Activated T-cell treated with anti-CD3 and anti-CD28 coated beads, Interleukin-2, amount 50 U/mL, for 4 hours (primary cell): Measurements from ENCODE around the gene FANCM. TPM values are rescaled to one million over a fixed set of nuclear protein-coding genes. Genes with fewer than 3 reads are reported as not detected.

Experiments
- ATAC-seq, 2 donors: fragments of 200-7000 bp; cut with Tn5 transposase; one replicate each; pipeline ENCODE4 v1.10.0; 2021
- DNase-seq: peaks from one replicate; pipeline ENCODE4 v3.0.0-alpha.2; 2020
- H3K27me3 Mint-ChIP-seq: one replicate; pipeline ENCODE4 v1.8.0; 2021; ENCODE audit warnings: low read depth, mixed read lengths
- H3K36me3 Mint-ChIP-seq: one replicate; pipeline ENCODE4 v1.8.0; 2022; ENCODE audit warnings: mixed read lengths; ENCODE audit not compliant: insufficient read depth
- H3K4me1 Mint-ChIP-seq: one replicate; pipeline ENCODE4 v1.8.0; 2021; ENCODE audit warnings: low read depth, mixed read lengths
- H3K4me3 Mint-ChIP-seq: one replicate; pipeline ENCODE4 v1.8.0; 2021; ENCODE audit warnings: mild to moderate bottlenecking, moderate library complexity, mixed read lengths
- H3K9me3 Mint-ChIP-seq: one replicate; pipeline ENCODE4 v1.8.0; 2021; ENCODE audit warnings: mixed read lengths
- total RNA-seq, 3 donors: library from RNA; stranded (reverse); gene quantifications; one replicate each; pipeline ENCODE4 v1.2.1, GENCODE V29; 2021

Gene FANCM
- total RNA-seq, 3 donors from 2014 or later: 11.2 to 12.9 (median 12.2) TPM

DNA sequence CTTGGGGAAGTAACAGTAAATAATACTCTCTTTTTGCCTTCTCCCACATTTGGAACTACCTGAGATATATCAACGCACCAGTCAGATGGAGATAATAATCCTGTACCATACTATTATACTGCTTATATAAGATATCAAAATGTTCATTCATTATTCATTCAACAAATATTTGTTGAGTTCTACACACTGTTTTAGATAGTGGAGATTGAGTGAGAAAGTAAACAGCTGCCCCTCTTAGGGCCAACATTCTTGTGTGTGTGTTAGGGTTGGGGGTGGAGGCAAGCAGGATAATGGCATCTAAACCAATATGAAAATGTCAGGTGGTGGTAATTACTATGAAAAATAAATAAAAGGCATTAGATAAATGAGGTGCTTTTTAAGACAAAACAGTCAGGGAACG, 103.3 kb downstream of the FANCM start:
- Mint-ChIP-seq H3K4me3 (no peak overlapping the region), H3K9me3 (no peaks in the 10 kb centered on the region), H3K36me3 (peaks cover 17% of the 10 kb centered on the region), H3K27me3 (no peaks in the 10 kb centered on the region), H3K4me1 (no peaks in the 10 kb centered on the region)
- no peak for ATAC-seq
- no peak for DNase-seq

DNA sequence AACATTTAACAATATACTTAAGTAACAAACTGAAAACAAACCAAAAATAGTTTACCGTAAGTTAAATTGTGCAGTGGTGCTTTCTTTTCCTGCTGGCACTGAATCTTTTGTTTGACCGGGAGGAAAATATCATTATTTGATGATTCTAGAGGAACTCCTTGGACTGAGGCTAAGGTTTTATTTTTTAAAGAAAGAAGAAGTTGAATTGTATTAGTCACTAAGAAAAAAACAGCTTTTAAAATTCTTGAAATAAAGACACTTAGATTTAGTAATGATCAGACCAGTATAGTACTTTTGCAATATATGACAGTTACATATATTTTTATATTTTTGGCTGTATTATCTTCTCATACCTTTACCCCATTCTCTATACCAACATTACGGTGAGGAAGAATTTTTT, 107.0 kb downstream of the FANCM start:
- DNase-seq: no peak
- H3K9me3 Mint-ChIP-seq: no peaks in the 10 kb centered on the region
- H3K36me3 Mint-ChIP-seq: peaks cover 11% of the 10 kb centered on the region
- no peak for ATAC-seq
- no peaks in the 10 kb centered on the region for H3K4me1 Mint-ChIP-seq
- no peaks in the 10 kb centered on the region for H3K27me3 Mint-ChIP-seq
- no peak overlapping the region for H3K4me3 Mint-ChIP-seq

DNA sequence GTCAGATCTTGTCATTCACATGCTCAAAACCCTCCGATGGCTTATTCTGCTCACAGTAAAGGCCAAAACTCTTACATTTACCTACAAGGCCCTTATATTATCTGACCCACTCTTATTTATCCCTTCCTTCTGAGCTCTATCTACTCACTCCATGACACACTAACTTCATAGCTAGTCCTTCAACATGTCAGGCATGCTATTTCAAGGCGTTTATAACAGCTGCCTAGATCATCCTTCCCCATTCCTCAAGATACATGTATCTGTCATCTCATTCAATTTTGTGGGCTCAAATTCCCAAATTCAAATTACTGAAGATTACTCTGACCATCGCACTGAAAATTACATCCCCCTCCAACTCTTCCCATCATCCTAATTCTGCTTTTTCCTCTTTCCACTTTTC, 110.4 kb downstream of the FANCM start:
- H3K9me3 Mint-ChIP-seq: no peaks in the 10 kb centered on the region
- H3K27me3 Mint-ChIP-seq: no peaks in the 10 kb centered on the region
- no peak for ATAC-seq
- H3K4me3 Mint-ChIP-seq: no peak overlapping the region
- peaks cover 9% of the 10 kb centered on the region for H3K4me1 Mint-ChIP-seq
- no peak for DNase-seq
- H3K36me3 Mint-ChIP-seq: peaks cover 11% of the 10 kb centered on the region

DNA sequence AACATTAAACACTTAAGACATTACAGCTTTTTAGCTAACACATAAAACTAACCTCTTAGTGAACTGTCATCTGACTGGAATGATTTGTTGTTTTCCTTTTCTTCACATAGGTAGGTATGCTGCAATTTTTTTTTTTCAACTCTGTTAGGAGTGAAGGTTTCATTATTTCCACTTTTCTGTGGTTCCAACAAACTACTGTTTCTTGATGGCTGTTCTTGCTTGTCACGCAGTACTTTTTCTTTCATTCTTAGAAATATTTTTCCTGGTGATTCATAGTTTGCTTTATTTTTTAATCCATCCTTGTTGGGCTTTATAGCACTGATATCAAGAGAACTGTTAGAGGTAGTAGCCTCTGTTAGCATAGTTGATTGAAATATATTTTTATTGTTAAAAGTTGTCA, 111.0 kb downstream of the FANCM start:
- ATAC-seq (peak; percentile 78), DNase-seq (no peak)
- peaks cover 14% of the 10 kb centered on the region for H3K4me1 Mint-ChIP-seq
- no peaks in the 10 kb centered on the region for H3K9me3 Mint-ChIP-seq
- no peak overlapping the region for H3K4me3 Mint-ChIP-seq
- H3K27me3 Mint-ChIP-seq: no peaks in the 10 kb centered on the region
- H3K36me3 Mint-ChIP-seq: peaks cover 8% of the 10 kb centered on the region

DNA sequence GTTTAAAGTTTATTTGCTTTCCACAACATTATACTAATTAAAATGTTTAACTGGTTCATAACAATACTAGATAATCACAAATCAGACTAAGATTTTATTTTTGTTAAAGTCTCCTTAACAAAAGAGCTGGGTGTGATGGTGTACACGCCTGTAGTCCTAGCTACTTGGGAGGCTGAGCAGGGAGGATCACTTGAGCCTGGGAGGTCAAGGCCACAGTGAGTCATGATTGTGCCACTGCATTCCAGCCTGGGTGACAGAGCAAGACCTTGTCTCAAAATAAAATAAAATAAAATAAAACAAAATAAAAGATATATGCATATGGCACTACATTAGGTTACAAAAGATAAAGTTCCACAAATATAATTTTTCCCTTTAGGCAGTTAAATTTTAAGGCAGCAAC, 111.7 kb downstream of the FANCM start:
- Mint-ChIP-seq H3K9me3 (no peaks in the 10 kb centered on the region), H3K4me3 (no peak overlapping the region), H3K36me3 (peaks cover 1% of the 10 kb centered on the region), H3K4me1 (peaks cover 18% of the 10 kb centered on the region), H3K27me3 (no peaks in the 10 kb centered on the region)
- no peak for ATAC-seq
- DNase-seq: no peak

DNA sequence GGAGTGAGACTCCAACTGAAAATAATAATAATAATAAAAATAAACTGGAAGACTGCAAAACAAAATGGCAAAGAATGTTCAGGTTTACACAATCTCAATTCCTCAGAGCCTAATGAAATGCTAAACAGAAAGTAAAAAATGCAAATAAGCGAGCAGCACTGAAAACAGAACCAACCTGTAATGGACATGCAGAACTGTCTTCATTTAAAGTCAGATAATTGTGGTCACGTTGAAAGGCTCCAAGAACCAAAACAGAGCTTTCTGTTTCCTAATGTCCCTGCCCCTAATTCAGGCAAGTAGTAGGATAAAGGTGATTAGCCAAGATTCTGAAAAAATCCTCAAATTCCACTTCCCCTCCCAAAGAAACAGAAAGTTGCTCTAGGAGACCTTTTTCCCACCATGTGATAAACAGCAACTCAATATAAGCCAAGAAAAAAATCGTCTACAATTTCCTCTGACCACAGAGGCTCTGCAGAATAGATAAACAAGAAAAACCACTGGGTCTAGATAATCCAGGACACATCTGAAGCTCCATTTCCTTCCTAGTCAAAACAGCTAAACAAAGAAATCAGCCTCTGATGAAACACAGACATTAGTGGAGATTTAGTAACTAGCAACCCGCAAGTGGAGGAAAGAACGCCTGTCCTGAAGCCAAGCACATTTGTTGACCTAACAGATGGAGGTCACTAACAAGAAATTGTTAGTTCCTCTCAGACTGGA, 114.3 kb downstream of the FANCM start:
- H3K4me3 Mint-ChIP-seq: peak overlapping the region; percentile 47
- no peaks in the 10 kb centered on the region for H3K36me3 Mint-ChIP-seq
- ATAC-seq: no peak
- no peaks in the 10 kb centered on the region for H3K27me3 Mint-ChIP-seq
- no peaks in the 10 kb centered on the region for H3K9me3 Mint-ChIP-seq
- H3K4me1 Mint-ChIP-seq: peaks cover 23% of the 10 kb centered on the region
- DNase-seq: no peak

Other genes starting within 250 kb of the FANCM start
- gene KLHL28, start 174.0 kb upstream of the FANCM start, total RNA-seq: 10 to 100 TPM; 11.5 to 14.4 (median 11.8) TPM
- gene TOGARAM1, start 173.7 kb upstream of the FANCM start, total RNA-seq: 1 to 10 TPM; 4.8 to 6.8 (median 6.3) TPM
- 10 to 100 TPM; 32.7 to 44.7 (median 36.4) TPM for gene PRPF39, start 51.8 kb upstream of the FANCM start, total RNA-seq
- 10 to 100 TPM; 37.4 to 41.5 (median 39.2) TPM for gene FKBP3, start 1.4 kb upstream of the FANCM start, total RNA-seq
- gene MIS18BP1, start 117.3 kb downstream of the FANCM start, total RNA-seq: 10 to 100 TPM; 17.3 to 22.2 (median 18.8) TPM